ENCODE data around the gene RNF212.

Gene RNF212

GRCh38 chr4:1116838-1117237 is 3.5 kb upstream of the RNF212 start:
- intact Hi-C loops (cut with DNase I): no loop called here
- DNase-seq: no peak

DNA sequence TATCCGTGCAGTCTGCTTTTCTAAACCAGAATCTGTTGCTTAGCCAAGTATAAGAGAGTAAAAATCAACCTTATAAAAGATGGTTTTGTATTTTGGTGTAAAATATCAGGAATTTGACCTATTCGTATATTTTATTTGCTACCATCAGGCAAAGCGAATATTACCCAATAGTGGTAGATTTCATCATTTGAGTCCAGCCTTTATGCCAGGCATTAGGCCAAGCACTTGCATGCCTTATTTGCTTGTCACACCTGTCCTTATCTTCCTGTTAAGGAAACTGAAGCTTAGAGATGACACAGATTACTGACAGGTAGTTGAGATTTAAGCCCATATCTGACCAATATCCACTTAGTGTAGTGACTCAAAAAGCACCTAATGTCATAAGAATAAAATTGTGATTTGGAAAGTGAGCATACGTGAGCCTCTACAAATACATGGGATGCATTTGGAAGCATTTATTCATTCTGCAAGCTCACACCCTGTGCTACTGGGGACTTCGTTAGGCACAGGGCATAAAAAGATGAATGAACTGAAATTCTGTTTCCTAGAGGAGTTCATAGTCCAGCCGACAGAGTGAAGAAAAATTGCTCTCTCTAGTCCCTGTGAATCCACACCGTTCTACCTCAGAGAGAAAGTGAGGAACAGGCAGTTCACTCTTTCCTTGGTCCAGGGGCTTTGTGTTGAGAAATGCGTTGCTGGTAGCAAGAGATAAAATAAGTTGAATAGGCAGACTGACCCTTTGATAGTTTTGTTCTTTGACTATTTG is 2.3 kb upstream of the RNF212 start:
- no peak for DNase-seq
- intact Hi-C loops (cut with DNase I): no loop called here

DNA sequence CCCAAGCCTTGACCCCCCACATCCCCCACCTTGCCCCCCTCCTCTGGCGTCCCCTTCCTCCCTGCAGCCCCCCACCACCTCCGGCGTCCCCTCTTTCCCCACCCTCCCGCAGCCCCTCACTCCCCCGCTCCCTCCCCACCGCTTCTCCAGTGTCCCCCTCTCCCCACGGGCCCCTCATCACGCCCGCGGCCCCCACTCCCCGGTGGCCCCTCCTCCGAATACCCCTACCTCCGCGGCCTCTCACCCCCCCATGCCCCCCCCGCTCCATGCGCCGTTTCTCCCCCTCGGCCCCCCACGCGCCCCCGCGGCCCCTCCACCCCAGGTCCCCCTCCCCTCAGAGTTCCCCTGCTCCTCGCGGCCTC is 562 bp downstream of the RNF212 start:
- intact Hi-C loops (cut with DNase I): no loop called here
- peak in 1 of 10 donors; percentile 8 for DNase-seq

DNA sequence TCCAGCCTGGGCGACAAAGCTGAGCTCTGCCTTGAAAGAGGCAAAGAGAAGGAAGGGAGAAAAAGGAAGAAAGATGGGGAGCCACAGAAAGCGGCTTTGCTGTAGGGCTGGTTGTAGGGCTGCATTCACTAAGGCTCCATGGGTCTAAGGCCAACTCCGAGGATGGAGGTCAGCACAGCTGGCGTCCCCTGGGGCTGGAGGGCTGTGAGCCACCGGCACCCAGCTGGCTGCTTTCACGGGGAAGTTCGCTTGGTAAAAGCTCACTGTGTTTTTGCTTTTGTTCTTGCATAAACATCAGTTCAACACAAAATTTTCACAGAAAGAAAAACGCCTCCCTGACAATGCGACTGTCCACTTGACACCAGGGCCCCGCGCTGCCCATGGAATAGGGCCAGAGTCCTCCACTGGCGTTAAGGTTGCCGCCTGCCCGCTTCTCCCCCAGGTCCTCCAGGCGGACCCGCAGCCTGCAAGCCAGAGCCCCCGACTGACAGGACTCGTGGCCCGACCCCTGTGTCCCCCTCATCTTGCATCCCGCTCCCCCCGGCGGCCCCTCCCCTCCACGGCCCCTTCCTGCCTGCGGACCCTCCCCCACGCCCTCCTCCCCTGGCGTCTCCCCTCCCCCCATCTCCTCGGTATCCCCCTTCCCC is 1.1 kb downstream of the RNF212 start:
- intact Hi-C loops (cut with DNase I): no loop called here

GRCh38 chr4:1111259-1111809 is 2.0 kb downstream of the RNF212 start:
- intact Hi-C loops (cut with DNase I): no loop called here

More for the DNA sequence above, 1.1 kb downstream of the RNF212 start:
- peak in 1 of 10 donors; percentile 72 for DNase-seq

DNA sequence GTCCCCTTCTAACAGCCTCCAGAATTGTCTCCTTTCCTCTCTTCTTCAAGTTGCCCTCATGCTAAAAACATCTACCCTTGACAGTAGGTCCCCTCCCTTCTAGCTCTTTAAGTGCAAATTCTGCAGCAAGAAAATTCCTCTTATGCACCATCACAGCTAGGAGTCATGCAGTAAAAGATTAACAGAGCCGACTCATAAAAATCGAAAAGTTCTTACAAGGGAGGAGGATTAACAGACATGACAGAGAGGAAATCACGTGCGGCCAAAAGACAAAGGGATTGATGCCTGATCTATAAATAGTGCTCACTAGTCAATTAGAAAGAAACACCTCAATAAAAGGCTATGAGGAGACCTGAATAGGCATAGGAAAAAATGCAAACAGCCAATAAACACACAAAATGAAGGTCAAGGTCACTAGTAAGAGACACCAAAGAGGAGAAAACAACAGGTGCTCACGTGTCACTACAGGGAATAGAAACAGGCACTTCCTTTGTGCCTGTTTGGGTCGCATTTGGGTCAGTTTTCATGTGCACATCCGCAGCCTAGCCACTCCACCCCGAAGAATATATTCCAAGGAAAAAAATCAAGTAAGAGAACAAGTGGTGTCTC is 3.4 kb downstream of the RNF212 start:
- no peak for DNase-seq
- intact Hi-C loops (cut with DNase I): no loop called here

More at GRCh38 chr4:1111259-1111809, 2.0 kb downstream of the RNF212 start:
- no peak for DNase-seq

- intact Hi-C loops (cut with DNase I): no loop called here
- peak in 1 of 10 donors; percentile 40 for DNase-seq
Observed at GRCh38 chr4:1109333-1109732, 4.0 kb downstream of the RNF212 start.

- intact Hi-C loops (cut with DNase I): no loop called here
Observed at GRCh38 chr4:1105662-1106061, 7.7 kb downstream of the RNF212 start.

DNA sequence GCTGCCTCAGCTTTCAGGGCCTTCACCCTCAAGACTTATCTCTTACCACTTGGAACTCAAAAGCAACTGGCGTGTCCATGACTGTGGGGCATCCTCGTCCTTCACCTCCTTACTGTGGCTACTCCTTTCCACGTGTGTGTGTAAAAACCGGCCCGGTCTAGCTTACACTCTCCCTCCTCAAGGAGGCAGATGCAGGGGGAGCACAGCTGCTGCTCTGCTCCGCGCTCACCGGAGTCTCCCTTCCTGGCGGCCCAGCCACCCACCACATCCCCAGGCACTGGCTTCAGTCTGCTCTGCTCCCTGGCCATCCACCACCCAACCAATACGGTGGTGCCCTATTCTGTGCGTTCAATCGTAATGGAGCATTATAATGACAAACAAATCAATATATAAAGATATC is 8.3 kb downstream of the RNF212 start:
- DNase-seq: peak in 1 of 10 donors; percentile 49
- intact Hi-C loops (cut with DNase I): no loop called here

More at GRCh38 chr4:1105662-1106061, 7.7 kb downstream of the RNF212 start:
- DNase-seq: peak in 1 of 10 donors; percentile 57

- intact Hi-C loops (cut with DNase I): no loop called here
- DNase-seq: no peak
Observed at GRCh38 chr4:1104647-1105046, 8.7 kb downstream of the RNF212 start.

DNA sequence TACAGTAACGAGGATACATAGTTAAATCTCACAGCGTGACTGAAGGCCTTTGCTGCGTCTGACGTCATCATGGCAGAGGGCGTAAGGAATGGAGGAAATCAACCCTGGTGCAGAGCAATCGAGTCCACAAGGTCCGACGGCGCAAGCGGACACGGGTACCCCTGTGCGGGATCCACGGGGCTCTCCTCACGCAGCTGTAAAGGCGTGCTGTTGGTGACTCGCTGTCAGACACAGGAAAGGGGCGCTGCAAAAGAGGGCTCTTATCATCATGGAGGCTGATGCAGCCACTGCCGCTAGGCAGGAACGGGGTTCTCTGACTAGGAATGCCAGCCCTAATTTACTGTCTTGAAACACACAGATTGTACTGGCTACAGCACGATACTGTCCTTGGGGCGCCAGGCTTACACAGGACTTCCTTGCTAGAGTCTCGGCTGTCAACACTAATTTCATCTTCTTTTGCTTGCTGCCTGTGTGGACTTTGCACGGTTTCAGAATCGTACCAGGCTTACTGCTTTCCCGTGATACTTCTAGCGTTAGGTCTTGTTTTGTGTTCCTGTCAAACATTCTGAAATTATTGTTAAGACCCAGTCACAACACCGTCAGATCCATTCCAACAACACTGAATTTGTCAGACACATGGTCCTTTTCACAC is 13.6 kb downstream of the RNF212 start:
- intact Hi-C loops (cut with DNase I): no loop called here
- peak in 1 of 10 donors; percentile 68 for DNase-seq

- DNase-seq: no peak
- intact Hi-C loops (cut with DNase I): no loop called here
Observed at GRCh38 chr4:1099270-1099669, 14.1 kb downstream of the RNF212 start.

GRCh38 chr4:1098311-1098925 is 14.9 kb downstream of the RNF212 start:
- intact Hi-C loops (cut with DNase I): no loop called here

GRCh38 chr4:1097553-1097952 is 15.8 kb downstream of the RNF212 start:
- DNase-seq: no peak
- intact Hi-C loops (cut with DNase I): no loop called here

More at GRCh38 chr4:1098311-1098925, 14.9 kb downstream of the RNF212 start:
- DNase-seq: peak in 1 of 10 donors; percentile 67

- DNase-seq: no peak
- intact Hi-C loops (cut with DNase I): no loop called here
Observed at GRCh38 chr4:1096841-1097240, 16.5 kb downstream of the RNF212 start.

GRCh38 chr4:1094336-1094690 is 19.1 kb downstream of the RNF212 start:
- no peak for DNase-seq
- intact Hi-C loops (cut with DNase I): no loop called here

DNA sequence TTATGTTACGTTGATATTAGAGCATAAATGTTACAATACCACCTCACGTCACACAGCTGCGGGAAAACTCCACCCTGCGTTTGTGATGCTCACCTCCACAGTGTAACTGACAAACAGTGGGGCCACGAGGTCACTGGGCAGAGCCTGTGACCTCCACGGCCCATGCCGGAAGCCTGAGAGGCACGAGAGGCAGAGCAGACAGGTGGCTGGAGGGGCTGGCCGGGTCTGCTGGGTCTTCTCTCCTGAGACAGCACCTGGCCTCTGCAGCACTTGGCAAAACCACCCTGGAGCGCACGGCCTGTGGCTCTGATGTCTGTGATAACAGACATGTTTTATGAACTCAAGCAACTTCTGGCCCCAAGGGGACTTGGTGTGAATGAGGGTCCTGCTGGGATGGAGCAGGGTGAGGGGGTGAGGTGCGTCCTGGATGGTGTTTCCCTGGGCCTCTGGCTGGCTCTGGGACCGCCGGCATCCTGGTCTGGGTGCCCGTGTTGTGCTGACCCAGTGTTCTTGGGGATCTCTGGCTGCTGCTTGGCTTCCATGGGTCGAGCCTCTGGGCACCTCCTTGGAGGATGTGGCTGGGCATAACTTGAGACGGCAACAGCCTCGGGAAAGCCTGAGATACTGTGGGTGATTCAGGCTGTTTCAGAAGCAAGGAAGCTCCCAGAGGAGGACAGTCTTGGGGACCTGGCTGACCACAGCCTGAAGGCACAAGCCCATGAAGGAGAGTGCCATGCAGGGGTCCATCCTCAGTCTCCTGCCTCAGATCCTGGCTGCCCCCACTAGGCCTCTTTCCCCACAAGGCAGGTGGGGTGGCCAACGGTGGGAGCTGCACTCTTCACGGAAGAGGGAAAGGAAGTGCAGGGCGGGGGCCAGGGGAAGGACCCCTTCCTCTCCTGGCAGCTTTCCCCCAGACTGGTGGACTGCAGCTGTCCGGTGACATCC is 19.7 kb downstream of the RNF212 start:
- peak in 1 of 10 donors; percentile 67 for DNase-seq
- intact Hi-C loops (cut with DNase I): no loop called here

DNA sequence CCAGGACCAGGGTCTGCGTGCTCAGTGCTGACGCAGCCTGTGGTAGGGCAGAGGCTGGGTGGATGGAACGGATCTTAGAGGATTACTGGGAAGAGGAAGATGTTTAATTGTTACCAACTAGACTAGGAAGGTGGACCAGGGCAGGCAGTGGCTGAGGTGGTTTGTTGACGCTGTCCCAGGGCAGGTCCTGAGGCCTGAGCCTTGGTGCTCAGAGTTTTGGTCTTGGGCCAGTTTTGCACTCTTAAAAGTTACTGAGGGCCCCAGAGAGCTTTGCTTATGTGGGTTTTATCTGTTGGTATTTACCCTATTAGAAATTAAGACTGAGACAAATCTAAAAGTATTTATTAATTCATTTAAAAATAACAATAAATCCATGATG is 20.4 kb downstream of the RNF212 start:
- intact Hi-C loops (cut with DNase I): no loop called here
- DNase-seq: peak in 1 of 10 donors; percentile 63

Measured in posterior cingulate gyrus (tissue), 11 donors.